Body of pancreas (tissue), 4 donors: ENCODE data around the gene CDC26. TPM values are rescaled to one million over a fixed set of nuclear protein-coding genes. Genes with fewer than 3 reads are reported as not detected.

Experiments
- ATAC-seq: fragments of 150-250 bp; one replicate; pipeline ENCODE4 v1.9.1; 2016
- DNase-seq, 4 donors: peaks; one replicate each; pipeline ENCODE4 v3.0.0-alpha.2; 2019
- H3K27ac ChIP-seq, 4 donors: fragments of 200-600 bp; sonication (generic); 1 replicate in 3 of 4; 2 replicates in 1 of 4; pipeline versions ENCODE4 v1.5.1 to v1.6.1; 2016 to 2019; ENCODE audit warnings: mild to moderate bottlenecking in 1 of 4, mixed read lengths in 1 of 4, moderate library complexity in 1 of 4
- H3K27me3 ChIP-seq, 2 donors: fragments of 200-600 bp; sonication (generic); one replicate each; pipeline ENCODE4 v1.6.0; 2016; ENCODE audit warnings: mild to moderate bottlenecking in 1 of 2
- H3K36me3 ChIP-seq, 2 donors: fragments of 200-600 bp; sonication (generic); replicated peaks in 1 of 2; 2 replicates each; pipeline ENCODE4 v1.5.1; 2016; ENCODE audit warnings: low read depth in 2 of 2; ENCODE audit not compliant: insufficient read depth in 1 of 2
- H3K4me1 ChIP-seq: fragments of 200-600 bp; sonication (generic); one replicate; pipeline ENCODE4 v1.6.0; 2016
- H3K4me3 ChIP-seq, 2 donors: fragments of 200-600 bp; sonication (generic); 1 replicate in 1 of 2; 2 replicates in 1 of 2; pipeline ENCODE4 v1.5.1; 2016 to 2019
- H3K9me3 ChIP-seq, 3 donors: fragments of 200-600 bp; sonication (generic); 1 replicate in 2 of 3; 2 replicates in 1 of 3; pipeline ENCODE4 v1.5.1; 2016
- CTCF ChIP-seq, 7 experiments: fragments of 450-650 bp in 4 of 7; fragments of 200-600 bp in 3 of 7; sonication (generic) in 3 of 7; IDR thresholded peaks; one replicate each; pipeline ENCODE4 v1.5.1; 2016 to 2019; ENCODE audit warnings: antibody characterized with exemption in 7 of 7
- POLR2A ChIP-seq, 3 donors: fragments of 450-650 bp; IDR thresholded peaks; one replicate each; pipeline ENCODE4 v1.6.1; 2016; ENCODE audit warnings: antibody characterized with exemption in 3 of 3, mild to moderate bottlenecking in 2 of 3
- WGBS, 2 donors: methylation state at CpG; one replicate each; pipeline ENCODE4 v1.1.5; 2017; 5-methylcytosine and 5-hydroxymethylcytosine counted together
- intact Hi-C: fragments of 100-400 bp; cut with DNase I; formaldehyde crosslinking; loops from one replicate; pipeline ENCODE4 v1.15.1; 2023
- total RNA-seq, 2 donors: library from RNA; depleted of rRNA; stranded (reverse); fragments of >200 nt; gene quantifications; one replicate each; pipeline ENCODE4 v1.1.0, GENCODE V29; 2016

Gene CDC26
- total RNA-seq: 10 to 100 TPM; 21.3 to 27.0 TPM

- Histone ChIP-seq H3K4me1 (peaks cover 21% of the 10 kb centered on the region), H3K9me3 (no peaks in the 10 kb centered on the region), H3K4me3 (peak within 1 kb of the TSS; percentile 69 to 86), H3K36me3 (peaks cover 0 to 20% of the 10 kb centered on the region in 2 donors), H3K27me3 (no peaks in the 10 kb centered on the region), H3K27ac (peak within 1 kb of the TSS; percentile 89 to 94 (median 90))
- DNase-seq (peak; percentile 96 to 97 (median 96)), ATAC-seq (peak; percentile 98)
- intact Hi-C loops: no loop called here
- TF ChIP-seq POLR2A (IDR thresholded peaks at IDR 0.05) (peak; percentile 83 to 96 (median 94)), CTCF (IDR thresholded peaks at IDR 0.05) (peak in 1 of 7 experiments; percentile 8)
- 0 to 1% methylated on average over 12 to 63 of the region's 63 CpGs for WGBS, 2 donors
These were observed at the start of gene CDC26, which contains the start of gene PRPF4 for GRCh38 chr9:113275157-113276131. CDC26 (minus strand) TSS chr9:113275572; CDS start chr9:113272507, 3,065 bp downstream. PRPF4 (plus strand) TSS chr9:113275658; CDS start chr9:113275744, 86 bp downstream.

- no peak for DNase-seq
- Histone ChIP-seq H3K4me1 (no peaks in the 10 kb centered on the region), H3K9me3 (no peaks in the 10 kb centered on the region), H3K36me3 (peaks cover 0 to 1% of the 10 kb centered on the region in 2 donors), H3K27ac (no peak overlapping the region), H3K27me3 (no peaks in the 10 kb centered on the region), H3K4me3 (no peak overlapping the region)
- ATAC-seq: no peak
- WGBS, 2 donors: 73 to 80% methylated on average over 6 of the region's 6 CpGs
- intact Hi-C loops: no loop called here
- TF ChIP-seq CTCF (IDR thresholded peaks at IDR 0.05) (no peak), POLR2A (IDR thresholded peaks at IDR 0.05) (no peak)
These were observed 47.3 kb upstream of the CDC26 start for GRCh38 chr9:113322671-113323070.

GRCh38 chr9:113320051-113320450 is 44.7 kb upstream of the CDC26 start:
- no peak for TF ChIP-seq CTCF (IDR thresholded peaks at IDR 0.05)
- WGBS, 2 donors: 87 to 95% methylated on average over 3 of the region's 3 CpGs
- Histone ChIP-seq H3K27ac (no peak overlapping the region), H3K27me3 (no peaks in the 10 kb centered on the region), H3K4me1 (no peaks in the 10 kb centered on the region), H3K4me3 (no peak overlapping the region), H3K36me3 (peaks cover 0 to 1% of the 10 kb centered on the region in 2 donors), H3K9me3 (no peaks in the 10 kb centered on the region)
- intact Hi-C loops: no loop called here
- no peak for DNase-seq
- ATAC-seq: no peak

- intact Hi-C loops: no loop called here
- H3K4me1 ChIP-seq: no peaks in the 10 kb centered on the region
- H3K9me3 ChIP-seq: no peaks in the 10 kb centered on the region
- H3K27ac ChIP-seq: no peak overlapping the region
- ATAC-seq (no peak), DNase-seq (no peak)
- no peaks in the 10 kb centered on the region for H3K27me3 ChIP-seq
- no peak overlapping the region for H3K4me3 ChIP-seq
- TF ChIP-seq POLR2A (IDR thresholded peaks at IDR 0.05) (no peak), CTCF (IDR thresholded peaks at IDR 0.05) (no peak)
- H3K36me3 ChIP-seq: peaks cover 0 to 1% of the 10 kb centered on the region in 2 donors
- WGBS, 2 donors: 87 to 94% methylated on average over 1 to 2 of the region's 2 CpGs
These were observed 43.7 kb upstream of the CDC26 start for GRCh38 chr9:113319054-113319453.
